NOMO-1 treated with dmso at 0.1 percent for 144 hours (cell line): ENCODE results near the gene PVRIG.
"Not testable (repeated sequence)": the region's sequence is repeated elsewhere in the genome, so short reads cannot be mapped to it uniquely, and the experiment has no call there.

Source experiments
- DNase-seq: peaks from one replicate; lab custom pipeline; 2025; ENCODE audit not compliant: unreplicated experiment; lab: John Stamatoyannopoulos, UW

PVRIG gene

DNA sequence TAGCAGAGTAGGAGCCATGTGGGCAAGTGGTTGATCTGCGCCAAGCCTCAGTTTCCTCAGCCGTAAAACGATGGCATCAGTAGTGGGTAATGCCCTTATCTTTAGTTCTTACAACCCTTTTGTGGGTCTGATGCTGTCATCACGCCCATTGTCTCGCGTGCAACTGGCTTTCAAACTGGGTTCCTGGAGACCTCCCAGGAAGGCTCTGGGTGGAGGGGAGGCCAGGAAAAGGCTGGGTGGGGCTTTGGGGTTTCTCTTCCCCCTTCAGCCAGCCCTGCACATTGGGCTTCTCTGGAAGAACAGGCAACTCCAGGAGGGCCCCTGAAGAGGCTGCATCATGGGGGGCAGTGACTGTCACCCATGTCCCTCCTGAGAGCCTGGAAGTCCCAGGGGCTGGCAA, 5.1 kb downstream of the PVRIG start:
- DNase-seq = not testable (repeated sequence)

GRCh38 chr7:100234660-100235317, 15.0 kb downstream of the PVRIG start:
- not testable (repeated sequence) for DNase-seq

- not testable (repeated sequence) for DNase-seq
These were observed 20.2 kb downstream of the PVRIG start for GRCh38 chr7:100239975-100240374.

DNA sequence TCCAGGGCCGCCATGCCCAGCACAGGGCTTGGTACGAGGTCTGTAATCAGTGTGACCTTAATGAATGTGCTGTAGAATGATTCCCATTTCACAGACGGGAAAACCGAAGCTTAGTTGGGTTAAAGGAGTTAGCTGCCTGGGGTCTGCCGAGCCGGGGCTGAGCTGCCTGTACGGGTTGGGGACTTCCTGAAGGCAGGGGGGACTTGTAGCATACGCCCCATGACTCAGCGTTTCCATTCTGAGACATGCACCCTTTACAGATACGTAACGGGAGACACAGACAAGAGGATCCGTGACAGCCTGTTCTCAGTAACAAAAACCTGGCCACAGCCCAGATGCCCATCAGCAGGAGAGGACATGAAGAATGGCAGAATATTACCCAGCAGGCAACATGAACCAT, 23.6 kb downstream of the PVRIG start:
- not testable (repeated sequence) for DNase-seq

- not testable (repeated sequence) for DNase-seq
These were observed 25.3 kb downstream of the PVRIG start for GRCh38 chr7:100244988-100245605.

- DNase-seq = not testable (repeated sequence)
These were observed 26.5 kb downstream of the PVRIG start for GRCh38 chr7:100246121-100246864.

- DNase-seq = not testable (repeated sequence)
These were observed 27.1 kb downstream of the PVRIG start for GRCh38 chr7:100246865-100247137.

DNA sequence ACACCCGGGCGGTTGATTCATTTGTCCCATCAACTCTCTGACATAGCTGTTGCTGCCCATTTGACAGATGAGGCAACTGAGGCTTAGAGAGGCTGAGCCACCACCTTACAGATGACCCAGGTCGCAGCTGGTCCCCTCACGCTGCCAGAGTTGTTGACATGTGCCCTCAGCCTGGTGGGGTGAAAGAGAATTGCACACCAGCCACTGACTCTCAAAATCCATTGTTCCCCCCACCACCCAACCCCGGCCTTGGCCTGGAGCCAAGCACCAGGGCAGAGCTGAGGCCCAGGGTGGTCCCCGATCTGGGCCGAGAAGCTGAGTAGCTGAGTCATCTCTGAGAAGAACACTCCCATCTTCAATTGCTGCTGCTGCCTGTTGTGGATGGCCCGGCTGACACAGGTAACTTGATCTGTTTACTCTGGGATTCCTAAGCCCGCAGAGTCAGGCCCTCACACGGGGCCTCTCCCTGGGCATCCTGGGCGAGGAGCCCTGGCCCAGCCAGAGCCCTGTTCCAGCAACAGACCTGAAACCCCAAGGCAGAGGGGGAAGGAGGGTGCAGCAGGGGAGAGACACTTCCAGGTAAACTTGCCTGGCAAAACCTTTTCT, 27.5 kb downstream of the PVRIG start:
- no peak for DNase-seq

DNA sequence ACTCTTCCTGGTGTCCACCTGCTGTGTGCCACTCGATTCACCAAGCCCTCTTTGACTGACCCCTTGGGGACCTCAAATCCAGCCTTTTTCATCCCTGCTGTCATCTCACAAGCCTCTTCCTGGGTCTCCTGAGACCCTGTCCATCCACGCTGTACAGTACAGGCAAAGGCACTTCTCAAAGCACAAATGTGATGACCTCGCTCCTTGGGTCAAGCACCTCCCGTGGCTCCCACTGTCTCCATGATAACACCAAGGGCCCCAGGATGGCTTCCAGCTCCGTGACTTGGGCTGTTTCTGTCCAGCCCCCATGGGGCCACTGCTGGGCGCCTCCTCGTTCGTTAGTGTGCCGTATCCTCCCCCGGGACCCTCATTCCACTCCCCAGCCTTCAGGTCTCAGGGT, 28.7 kb downstream of the PVRIG start:
- no peak for DNase-seq

- DNase-seq = no peak
These were observed 37.3 kb downstream of the PVRIG start for GRCh38 chr7:100257017-100257416.

- not testable (repeated sequence) for DNase-seq
These were observed 40.2 kb downstream of the PVRIG start for GRCh38 chr7:100259984-100260383.

DNA sequence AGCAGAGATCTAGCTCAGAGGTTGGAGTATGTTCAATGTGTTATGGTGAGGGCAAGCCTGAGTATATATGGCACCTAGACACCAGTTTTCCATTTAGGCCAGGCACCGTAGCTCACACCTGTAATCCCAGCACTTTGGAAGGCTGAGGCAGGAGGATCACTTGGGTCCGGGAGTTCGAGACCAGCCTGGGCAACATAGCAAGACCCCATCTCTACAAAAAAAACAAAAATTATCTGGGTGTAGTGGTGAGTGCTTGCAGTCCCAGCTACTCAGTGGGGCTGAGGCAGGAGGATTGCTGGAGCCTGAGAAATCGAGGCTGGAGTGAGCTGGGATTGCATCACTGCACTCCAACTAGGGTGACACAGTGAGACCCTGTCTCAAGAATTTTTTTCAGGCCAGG, 43.1 kb downstream of the PVRIG start:
- DNase-seq = not testable (repeated sequence)

GRCh38 chr7:100264223-100264622, 44.5 kb downstream of the PVRIG start:
- not testable (repeated sequence) for DNase-seq

- DNase-seq = peak; percentile 12
These were observed 45.0 kb downstream of the PVRIG start for GRCh38 chr7:100264669-100265165.

DNA sequence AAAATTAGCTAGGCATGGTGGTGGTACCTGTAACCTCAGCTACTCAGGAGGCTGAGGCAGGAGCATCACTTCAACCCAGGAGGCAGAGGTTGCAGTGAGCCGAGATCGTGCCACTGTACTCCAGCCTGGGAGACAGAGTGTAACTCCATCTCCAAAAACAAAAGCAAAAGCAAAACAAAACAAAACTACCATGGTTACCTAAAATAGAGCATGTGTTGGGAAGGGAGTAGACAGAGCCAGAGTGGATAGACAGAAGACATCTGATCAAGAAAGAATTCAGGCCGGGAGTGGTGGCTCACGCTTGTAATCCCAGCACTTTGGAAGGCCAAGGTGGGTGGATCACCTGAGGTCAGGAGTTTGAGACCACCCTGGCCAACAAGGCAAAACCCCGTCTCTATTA, 46.1 kb downstream of the PVRIG start:
- DNase-seq = not testable (repeated sequence)

DNA sequence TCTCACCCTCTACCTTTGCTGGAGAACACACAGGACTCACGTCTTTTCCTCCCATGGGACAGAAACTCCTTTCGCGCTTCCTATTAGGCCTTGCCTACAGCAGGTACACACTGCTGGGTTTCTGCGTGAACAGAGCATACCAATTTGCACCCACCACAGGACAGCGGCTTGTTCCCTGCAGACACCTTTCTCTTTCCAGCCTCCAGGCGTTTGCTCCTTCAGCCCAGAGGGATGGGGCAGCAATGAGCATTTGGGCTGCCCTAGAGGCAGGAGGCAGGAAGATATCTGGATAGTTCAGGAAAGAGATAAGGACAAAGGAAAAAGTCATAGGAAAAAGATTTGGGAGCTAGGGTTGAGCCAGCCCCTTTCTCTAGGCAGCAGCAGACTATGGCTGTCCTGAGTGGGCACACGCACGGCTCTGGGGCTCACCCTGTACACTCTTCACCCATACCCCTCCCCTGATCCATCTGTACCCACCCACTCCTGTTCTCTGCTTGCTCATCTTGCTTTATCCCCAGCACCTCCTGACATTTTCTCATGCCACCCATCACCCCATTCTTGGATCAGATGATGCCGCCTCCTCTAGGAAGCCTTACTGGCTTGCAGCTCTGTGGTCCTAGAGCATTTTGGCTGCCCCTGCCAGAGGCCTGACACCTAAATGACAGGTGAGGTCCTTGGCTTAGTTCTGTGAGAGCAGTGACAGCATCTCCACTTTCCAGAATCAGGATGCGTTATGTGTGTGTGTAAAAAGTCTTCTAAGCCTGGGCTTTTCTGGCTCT, 47.0 kb downstream of the PVRIG start:
- DNase-seq = no peak

GRCh38 chr7:100267648-100268047, 47.9 kb downstream of the PVRIG start:
- no peak for DNase-seq

GRCh38 chr7:100268882-100269281, 49.1 kb downstream of the PVRIG start:
- not testable (repeated sequence) for DNase-seq

DNA sequence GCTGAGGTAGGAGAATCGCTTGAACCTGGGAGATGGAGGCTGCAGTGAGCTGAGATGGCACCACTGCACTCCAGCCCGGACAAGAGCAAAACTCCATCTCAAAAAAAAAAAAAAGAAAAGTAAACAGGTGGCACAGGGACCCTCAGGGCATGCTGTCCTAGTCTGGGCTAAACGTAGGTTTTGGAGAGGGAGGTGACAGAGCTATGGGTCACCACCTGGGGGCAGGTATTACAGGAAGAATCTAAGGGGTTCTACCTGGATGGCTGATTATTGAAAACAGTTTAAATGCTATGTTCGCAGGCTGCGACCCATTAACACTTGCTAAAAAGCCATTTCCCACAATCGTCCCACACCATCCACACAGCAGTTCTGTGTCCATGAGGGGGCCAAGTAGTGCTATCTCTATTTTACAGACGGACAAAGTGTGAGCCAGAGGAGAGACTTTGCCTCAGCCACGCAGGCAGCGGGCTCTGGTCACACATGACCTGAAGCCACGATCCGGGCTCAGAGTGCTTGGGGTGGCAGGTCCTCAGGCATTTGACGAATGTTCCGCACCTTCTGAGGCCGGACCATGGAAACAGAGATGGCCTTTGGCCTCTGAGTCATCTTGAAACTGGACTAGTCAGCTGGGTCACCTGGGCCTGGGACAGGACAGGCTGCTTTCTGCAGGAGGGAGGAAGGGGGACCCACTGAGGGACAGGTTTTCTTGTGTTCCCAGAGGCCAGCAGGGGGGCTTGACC, 49.7 kb downstream of the PVRIG start:
- not testable (repeated sequence) for DNase-seq
